Gastroesophageal sphincter (tissue), 3 donors: Measurements from ENCODE around the gene SERP2.

Experiments
- POLR2A ChIP-seq, 2 donors: fragments of 450-650 bp; IDR thresholded peaks; one replicate each; pipeline ENCODE4 v1.6.1; 2017; ENCODE audit warnings: antibody characterized with exemption in 2 of 2, mild to moderate bottlenecking in 2 of 2, moderate library complexity in 1 of 2
- TF ChIP-seq, protein P1 (sequence below), 4 experiments: fragments of 200-600 bp in 2 of 4; fragments of 450-650 bp in 2 of 4; sonication (generic) in 1 of 4; IDR thresholded peaks; one replicate each; pipeline ENCODE4 v1.5.1; 2017 to 2019; ENCODE audit warnings: antibody characterized with exemption in 4 of 4, mild to moderate bottlenecking in 2 of 4, moderate library complexity in 2 of 4

DNA sequence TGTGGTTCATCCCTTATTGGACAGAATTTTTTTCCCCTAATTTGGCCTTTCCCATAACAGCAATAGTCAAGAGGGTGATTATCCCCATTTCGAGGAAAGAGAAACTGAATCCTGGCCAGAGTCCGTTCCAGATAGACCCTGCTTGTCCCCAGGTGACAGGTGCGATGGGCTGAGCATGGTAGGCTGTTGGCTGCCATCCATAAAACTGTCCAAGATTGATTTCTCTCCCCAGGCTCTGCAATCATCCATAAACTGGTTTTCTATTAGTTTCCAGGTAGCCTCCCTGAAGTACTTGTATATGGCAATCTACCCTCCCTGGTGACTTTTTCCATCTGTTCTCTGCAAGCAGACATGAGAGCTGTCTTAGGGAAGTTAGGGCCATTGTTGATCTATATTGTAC lies 25.4 kb downstream of the SERP2 start:
- TF ChIP-seq, protein P1, sequence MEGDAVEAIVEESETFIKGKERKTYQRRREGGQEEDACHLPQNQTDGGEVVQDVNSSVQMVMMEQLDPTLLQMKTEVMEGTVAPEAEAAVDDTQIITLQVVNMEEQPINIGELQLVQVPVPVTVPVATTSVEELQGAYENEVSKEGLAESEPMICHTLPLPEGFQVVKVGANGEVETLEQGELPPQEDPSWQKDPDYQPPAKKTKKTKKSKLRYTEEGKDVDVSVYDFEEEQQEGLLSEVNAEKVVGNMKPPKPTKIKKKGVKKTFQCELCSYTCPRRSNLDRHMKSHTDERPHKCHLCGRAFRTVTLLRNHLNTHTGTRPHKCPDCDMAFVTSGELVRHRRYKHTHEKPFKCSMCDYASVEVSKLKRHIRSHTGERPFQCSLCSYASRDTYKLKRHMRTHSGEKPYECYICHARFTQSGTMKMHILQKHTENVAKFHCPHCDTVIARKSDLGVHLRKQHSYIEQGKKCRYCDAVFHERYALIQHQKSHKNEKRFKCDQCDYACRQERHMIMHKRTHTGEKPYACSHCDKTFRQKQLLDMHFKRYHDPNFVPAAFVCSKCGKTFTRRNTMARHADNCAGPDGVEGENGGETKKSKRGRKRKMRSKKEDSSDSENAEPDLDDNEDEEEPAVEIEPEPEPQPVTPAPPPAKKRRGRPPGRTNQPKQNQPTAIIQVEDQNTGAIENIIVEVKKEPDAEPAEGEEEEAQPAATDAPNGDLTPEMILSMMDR (IDR thresholded peaks at IDR 0.05): no peak
- no peak for TF ChIP-seq POLR2A (IDR thresholded peaks at IDR 0.05)
